Neural progenitor cell (in vitro differentiated cells): ENCODE measurements around the gene IL6ST.

Source experiments
- EZH2 ChIP-seq: fragments of 200-600 bp; sonication (generic); IDR thresholded peaks from 2 replicates; pipeline ENCODE4 v1.6.1; 2017; ENCODE audit warnings: antibody characterized with exemption, mild to moderate bottlenecking, moderate library complexity
- TF ChIP-seq, protein P1 (sequence below): fragments of 200-600 bp; sonication (generic); IDR thresholded peaks from 2 replicates; pipeline ENCODE4 v1.5.1; 2017; ENCODE audit warnings: antibody characterized with exemption, mild to moderate bottlenecking

DNA sequence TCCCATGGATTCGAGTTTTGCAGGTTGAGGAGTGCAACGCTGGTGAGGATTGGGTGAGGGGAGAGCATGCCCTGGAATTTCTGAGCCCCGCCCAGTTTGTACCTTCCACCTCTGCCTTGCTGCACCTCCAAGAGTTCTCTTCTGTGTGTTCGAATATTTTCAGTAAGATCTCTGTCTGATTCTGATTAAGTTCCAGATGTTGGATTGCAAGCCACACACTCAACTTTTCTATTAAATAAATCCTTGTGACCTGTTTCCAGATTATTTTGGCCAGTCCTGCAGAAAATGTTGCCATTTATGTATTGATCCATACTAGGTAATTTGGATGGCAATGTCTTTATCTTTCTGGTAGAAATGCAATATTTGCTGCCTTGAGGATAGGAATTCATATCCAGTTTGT lies 89.5 kb downstream of the IL6ST start:
- TF ChIP-seq, protein P1, sequence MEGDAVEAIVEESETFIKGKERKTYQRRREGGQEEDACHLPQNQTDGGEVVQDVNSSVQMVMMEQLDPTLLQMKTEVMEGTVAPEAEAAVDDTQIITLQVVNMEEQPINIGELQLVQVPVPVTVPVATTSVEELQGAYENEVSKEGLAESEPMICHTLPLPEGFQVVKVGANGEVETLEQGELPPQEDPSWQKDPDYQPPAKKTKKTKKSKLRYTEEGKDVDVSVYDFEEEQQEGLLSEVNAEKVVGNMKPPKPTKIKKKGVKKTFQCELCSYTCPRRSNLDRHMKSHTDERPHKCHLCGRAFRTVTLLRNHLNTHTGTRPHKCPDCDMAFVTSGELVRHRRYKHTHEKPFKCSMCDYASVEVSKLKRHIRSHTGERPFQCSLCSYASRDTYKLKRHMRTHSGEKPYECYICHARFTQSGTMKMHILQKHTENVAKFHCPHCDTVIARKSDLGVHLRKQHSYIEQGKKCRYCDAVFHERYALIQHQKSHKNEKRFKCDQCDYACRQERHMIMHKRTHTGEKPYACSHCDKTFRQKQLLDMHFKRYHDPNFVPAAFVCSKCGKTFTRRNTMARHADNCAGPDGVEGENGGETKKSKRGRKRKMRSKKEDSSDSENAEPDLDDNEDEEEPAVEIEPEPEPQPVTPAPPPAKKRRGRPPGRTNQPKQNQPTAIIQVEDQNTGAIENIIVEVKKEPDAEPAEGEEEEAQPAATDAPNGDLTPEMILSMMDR = no peak
- no peak for TF ChIP-seq EZH2
